Measurements from ENCODE around the gene ABRAXAS1. TPM values are rescaled to one million over a fixed set of nuclear protein-coding genes. Genes with fewer than 3 reads are reported as not detected.

ABRAXAS1 gene
- total RNA-seq, 1 experiment from 2014 or later: 15.9 TPM

- H3K36me3 ChIP-seq (replicated peaks; ENCODE audit: control insufficient read depth, insufficient read depth, low read length): no peaks in the 10 kb centered on the region; the same call in 1 of the 2 replicates
- H3K4me3 ChIP-seq (ENCODE audit: insufficient read depth, low read depth, low read length): no peak overlapping the region
- H3K27me3 ChIP-seq (ENCODE audit: control insufficient read depth, insufficient read depth, low read length): no peaks in the 10 kb centered on the region
- no peak for DNase-seq
Observed at GRCh38 chr4:83417566-83417965, 67.3 kb downstream of the ABRAXAS1 start.

GRCh38 chr4:83413676-83414075 is 71.2 kb downstream of the ABRAXAS1 start:
- DNase-seq: no peak
- H3K36me3 ChIP-seq (replicated peaks; ENCODE audit: control insufficient read depth, insufficient read depth, low read length): no peaks in the 10 kb centered on the region; the same call in 1 of the 2 replicates
- no peaks in the 10 kb centered on the region for H3K27me3 ChIP-seq (ENCODE audit: control insufficient read depth, insufficient read depth, low read length)
- H3K4me3 ChIP-seq (ENCODE audit: insufficient read depth, low read depth, low read length): no peak overlapping the region

Other genes starting within 250 kb of the ABRAXAS1 start
- gene COQ2, start 200.3 kb downstream of the ABRAXAS1 start, total RNA-seq (2014; rRNA removed; shearing (Covaris generic)): 15.9 and 17.1 TPM in 2 replicates
- 0.62 and 0.78 TPM in 2 replicates for gene HPSE, start 150.3 kb downstream of the ABRAXAS1 start, total RNA-seq (2014; rRNA removed; shearing (Covaris generic))
- gene HELQ, start 29.3 kb downstream of the ABRAXAS1 start, total RNA-seq (2014; rRNA removed; shearing (Covaris generic)): 6.8 and 9.6 TPM in 2 replicates
- 31.0 and 42.0 TPM in 2 replicates for gene MRPS18C, start 29.0 kb downstream of the ABRAXAS1 start, total RNA-seq (2014; rRNA removed; shearing (Covaris generic))
- 0.59 and 0.73 TPM in 2 replicates for gene GPAT3, start 51.0 kb upstream of the ABRAXAS1 start, total RNA-seq (2014; rRNA removed; shearing (Covaris generic))

All from H7 (cell line).